NCI-H1694 treated with DMSO at 0.1 percent for 48 hours (cell line): Measurements from ENCODE around the gene MMRN1.

Experiments
- DNase-seq: peaks from one replicate; lab custom pipeline; 2025; lab: John Stamatoyannopoulos, UW

MMRN1 gene

DNA sequence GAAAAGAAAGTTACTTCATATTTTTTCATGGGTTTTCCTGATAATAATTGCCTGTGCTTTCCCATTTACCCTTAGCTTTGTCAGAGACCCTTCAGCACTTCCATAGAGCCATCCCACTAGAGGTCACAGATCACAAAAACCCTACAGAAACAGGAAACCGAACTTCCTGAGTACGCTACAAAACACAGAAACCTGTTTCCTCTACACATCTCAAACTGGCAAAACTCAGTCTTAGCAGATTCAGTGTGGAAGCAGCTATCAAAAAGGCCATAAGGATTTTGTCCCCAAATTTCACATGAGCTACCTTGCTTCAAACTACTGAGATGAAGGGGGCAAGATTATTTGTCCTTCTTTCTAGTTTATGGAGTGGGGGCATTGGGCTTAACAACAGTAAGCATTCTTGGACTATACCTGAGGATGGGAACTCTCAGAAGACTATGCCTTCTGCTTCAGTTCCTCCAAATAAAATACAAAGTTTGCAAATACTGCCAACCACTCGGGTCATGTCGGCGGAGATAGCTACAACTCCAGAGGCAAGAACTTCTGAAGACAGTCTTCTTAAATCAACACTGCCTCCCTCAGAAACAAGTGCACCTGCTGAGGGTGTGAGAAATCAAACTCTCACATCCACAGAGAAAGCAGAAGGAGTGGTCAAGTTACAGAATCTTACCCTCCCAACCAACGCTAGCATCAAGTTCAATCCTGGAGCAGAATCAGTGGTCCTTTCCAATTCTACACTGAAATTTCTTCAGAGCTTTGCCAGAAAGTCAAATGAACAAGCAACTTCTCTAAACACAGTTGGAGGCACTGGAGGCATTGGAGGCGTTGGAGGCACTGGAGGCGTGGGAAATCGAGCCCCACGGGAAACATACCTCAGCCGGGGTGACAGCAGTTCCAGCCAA is at the start of gene MMRN1:
Gene MMRN1, plus strand, starts transcription at position 206 of the 902 bp plus-strand sequence. Its CDS starts 118 bp downstream, at position 324.
- DNase-seq = no peak

DNA sequence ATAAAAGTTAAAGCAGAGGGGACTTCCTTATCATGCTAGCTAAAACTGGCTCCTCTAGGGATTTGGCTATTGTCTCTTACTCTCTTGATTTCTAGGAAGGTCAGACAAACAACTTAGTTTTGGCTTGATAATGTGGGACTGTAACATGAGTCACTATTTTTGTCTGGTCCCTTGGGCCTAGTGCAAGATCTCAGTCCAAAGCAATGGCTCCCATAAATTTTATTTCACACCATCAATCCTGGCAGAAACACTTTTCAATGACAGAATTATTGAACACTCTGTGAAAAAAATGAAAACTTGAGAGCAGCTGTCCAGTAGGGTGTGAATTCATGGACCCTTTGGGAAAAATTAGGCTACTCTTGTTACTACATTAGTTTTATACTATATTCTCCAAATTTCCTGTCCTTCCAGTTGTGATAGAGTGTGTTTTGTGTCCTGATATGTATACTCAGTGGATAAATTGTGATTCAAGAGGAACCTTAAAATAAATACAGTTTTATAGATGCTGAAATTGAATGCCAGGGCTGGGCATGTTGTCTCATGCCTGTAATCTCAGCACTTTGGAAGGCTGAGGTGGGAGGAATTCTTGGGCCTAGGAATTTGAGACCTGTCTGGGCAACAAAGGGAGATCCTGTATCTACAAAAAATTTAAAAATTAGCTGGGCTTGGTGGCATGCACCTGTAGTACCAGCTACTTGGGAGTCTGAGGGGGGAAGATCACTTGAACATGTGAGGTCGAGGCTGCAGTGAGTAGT is 46.9 kb upstream of the MMRN1 start:
- DNase-seq = no peak

DNA sequence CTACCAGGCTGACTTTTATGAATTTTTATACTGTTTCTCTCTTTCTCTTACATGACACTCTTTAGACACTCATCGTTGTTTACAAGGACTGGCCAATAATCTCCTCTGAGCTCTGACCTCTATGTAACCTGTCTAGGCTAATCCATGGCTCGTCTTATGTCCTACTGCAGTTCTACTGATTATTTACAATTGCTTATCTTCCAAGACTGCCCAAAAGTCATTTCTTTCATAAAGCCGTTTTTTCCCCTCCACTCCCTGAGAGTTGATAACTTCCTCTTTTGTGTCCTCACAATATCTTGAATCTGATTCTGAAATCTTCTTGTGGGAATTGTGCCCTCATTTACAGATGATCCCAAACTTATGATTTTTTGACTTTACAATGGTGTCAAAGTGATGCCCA is 39.4 kb upstream of the MMRN1 start:
- no peak for DNase-seq

DNA sequence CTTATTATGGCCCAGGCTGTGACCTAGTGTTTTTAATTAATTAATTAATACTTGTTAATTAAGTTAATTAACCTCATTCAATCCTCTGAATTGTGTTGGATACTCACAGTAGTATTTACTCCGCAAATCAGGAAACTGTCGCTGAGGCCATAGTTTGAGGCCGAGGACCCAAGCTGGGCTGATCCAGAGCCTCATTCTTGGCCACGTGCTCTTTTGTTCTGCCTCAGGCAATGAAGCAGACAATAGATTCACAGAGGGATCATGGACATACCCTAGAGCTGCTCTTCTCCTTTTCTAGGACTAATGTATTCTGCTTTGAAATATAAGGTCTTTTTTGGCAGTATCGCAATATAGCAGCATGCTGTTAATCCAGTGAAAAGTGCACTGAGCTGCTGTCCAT is 33.7 kb upstream of the MMRN1 start:
- no peak for DNase-seq

DNA sequence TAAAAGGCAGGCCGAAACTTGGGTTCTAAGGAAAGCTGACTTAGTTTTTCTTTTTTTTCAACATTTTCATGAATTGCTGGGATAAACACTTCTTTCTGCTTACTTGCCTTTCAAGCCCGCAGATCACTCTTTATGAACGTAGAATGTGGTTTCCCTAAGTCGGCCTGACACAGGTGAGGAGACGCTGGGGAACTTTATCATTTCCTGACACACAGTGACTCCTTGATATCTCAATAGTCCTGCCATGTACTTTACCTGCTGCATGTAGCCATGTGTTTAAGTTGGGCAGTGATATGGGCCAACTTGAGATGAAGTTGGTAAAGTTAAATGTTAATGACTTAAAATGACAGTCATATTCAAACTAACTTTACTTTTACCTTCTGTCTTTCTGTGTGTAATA is 31.1 kb upstream of the MMRN1 start:
- no peak for DNase-seq

DNA sequence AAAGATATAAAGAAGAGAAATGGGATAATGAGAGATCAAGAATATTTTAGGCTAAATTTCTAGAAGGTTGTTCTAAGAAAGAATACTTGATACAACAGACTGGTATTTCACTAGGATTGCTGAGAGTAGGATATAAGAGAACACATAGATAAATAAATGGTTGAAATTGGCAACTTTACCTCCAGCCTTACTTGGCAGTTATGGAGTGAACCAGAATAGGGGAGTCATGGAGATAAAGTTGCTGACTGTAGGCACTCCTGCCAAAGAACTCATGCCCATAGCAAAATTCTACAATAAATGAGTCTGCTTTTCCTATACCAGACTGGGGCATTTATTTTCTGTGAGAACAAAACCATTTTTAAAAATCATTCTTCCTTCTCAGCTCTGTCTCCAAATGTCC is 26.4 kb upstream of the MMRN1 start:
- DNase-seq = no peak

GRCh38 chr4:89868999-89869589 is 25.6 kb upstream of the MMRN1 start:
- no peak for DNase-seq

DNA sequence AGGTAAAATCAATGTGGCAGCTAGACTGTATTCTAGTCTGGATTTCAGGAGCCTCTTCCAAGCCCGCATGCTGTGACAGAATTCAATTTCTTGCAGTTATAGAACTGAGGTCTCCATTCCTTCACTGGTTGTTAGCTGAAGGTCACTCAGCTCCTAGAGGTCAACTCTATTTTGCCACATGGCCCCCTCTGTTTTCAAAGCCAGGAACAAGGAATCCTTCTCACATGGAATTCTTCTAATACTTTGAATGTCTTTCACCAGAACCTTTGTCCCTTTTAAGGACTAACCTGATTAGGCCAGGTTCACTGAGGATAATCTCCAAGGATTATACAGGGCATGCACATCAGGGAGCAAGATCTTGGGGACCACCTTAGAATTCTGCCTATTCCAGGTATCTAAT is 23.4 kb upstream of the MMRN1 start:
- no peak for DNase-seq

DNA sequence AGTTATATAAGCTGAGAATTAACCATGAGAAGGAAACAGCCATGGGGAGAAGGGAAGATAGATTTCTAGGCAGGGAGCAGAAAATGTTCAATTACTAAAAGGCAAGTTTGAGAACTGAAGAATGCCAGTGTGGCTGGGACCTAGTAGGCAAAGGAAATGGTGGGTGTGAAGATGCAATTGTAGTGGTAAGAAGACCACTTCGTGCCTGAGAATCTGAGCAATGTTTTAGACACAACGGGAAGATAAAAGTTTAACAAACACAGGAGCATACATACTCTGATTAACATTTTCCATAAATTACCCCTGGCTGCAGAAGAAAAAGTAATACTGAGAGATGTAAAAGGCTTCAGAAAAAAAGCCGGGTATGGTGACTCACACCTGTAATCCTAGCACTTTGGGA is 18.1 kb upstream of the MMRN1 start:
- DNase-seq = no peak

DNA sequence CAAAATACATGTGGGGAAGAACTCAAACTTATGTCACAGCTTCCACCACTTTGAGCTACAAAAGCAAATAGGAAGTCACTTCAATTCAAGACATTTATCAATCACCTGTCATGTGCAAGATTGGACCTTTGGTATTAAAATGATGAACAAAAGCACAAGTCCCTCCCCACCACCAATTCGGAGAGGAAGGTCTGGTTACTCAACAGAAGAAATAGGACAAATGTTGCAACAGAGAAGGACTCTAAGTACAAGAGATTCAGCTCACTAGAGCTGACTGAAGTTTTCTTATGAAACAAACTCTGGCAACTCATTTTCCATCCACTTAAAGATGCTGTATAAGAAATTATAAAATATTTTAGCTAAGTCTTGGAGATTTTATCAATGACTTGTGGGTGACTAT is 16.0 kb upstream of the MMRN1 start:
- DNase-seq = no peak

- no peak for DNase-seq
Observed at GRCh38 chr4:89879215-89879614, 15.4 kb upstream of the MMRN1 start.

DNA sequence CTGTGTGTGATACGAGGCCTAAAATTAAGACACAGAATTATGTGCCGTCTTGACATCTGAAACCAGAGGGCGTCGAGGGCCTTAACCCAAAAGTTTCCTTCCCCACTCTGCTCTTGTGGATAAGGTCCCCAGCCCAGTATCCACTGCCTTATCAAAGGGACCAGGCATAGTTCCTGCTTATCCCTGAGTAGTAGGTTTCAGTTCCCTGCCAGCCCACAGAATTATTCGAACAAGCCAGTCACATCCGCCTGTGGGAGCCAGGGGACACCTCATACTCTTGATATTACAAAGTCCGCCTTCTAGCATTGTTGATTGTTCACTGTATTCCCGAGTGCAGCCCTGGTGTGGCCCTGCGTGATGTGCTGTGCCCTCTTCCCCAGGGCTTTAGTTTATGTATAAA is 5.4 kb upstream of the MMRN1 start:
- no peak for DNase-seq

GRCh38 chr4:89897867-89898266 is 3.2 kb downstream of the MMRN1 start:
- no peak for DNase-seq

- no peak for DNase-seq
Observed at GRCh38 chr4:89898304-89898716, 3.7 kb downstream of the MMRN1 start.

DNA sequence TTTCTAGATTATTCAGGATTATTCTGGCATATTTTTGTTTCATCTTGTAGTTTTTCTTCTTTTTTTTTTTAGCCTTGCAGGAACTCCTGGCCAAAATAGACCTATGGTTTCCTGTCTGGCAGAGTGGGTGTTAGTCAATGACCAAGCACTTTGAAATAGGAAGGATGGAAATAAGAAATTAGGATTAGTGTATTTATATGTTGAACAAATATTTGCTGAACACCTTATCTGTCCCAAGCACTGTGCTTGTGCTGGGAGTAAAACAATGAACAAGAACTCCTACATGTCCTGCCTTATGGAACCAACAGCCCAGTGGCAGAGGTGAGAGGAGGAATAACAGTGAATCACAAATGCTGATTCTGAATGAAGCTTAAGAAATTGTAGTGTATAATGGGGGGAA is 4.5 kb downstream of the MMRN1 start:
- DNase-seq = no peak

GRCh38 chr4:89899854-89900253 is 5.2 kb downstream of the MMRN1 start:
- no peak for DNase-seq

DNA sequence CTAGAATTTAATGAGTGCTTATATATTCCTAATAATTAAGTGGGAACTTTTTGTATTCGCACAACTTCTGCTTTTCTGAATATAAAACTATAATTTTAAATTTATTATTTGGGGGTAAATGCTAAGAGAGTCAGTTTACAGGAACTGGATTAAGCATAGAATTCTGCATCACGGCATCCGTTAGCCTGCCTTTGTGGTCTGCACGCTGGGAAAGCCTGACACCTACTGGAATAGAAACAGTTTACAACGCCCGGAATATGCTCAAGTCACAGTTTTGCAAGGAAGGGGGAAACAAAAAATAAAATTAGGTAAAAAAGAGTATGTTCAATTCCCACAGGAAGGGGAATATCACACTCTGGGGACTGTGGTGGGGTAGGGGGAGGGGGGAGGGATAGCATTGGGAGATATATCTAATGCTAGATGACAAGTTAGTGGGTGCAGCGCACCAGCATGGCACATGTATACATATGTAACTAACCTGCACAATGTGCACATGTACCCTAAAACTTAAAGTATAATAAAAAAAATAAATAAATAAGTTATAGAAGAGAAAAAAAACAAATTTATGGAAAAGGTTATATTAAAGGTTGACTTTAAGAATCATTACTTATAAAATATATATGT is 7.3 kb downstream of the MMRN1 start:
- peak; percentile 38 for DNase-seq

GRCh38 chr4:89904524-89904923 is 9.9 kb downstream of the MMRN1 start:
- no peak for DNase-seq

DNA sequence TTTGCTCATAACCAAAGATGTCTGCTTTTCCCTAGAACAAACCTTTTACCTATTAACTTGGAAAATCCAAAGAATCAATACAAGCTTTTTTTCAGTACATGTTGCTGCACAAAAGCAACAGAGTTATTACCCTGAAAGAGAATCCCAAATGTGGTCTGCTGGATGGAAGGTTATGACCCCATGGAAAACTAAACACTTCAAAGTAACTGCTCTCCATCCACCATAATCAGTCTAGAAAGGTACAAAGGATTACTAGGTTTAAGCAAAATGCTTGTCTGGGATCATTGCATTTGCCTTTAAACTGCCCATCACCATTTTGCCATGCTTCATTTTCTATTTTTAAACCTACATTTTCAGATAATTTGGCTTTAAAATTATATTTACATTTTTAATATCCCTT is 11.7 kb downstream of the MMRN1 start:
- DNase-seq = no peak

- DNase-seq = no peak
Observed at GRCh38 chr4:89906777-89907521, 12.3 kb downstream of the MMRN1 start.

DNA sequence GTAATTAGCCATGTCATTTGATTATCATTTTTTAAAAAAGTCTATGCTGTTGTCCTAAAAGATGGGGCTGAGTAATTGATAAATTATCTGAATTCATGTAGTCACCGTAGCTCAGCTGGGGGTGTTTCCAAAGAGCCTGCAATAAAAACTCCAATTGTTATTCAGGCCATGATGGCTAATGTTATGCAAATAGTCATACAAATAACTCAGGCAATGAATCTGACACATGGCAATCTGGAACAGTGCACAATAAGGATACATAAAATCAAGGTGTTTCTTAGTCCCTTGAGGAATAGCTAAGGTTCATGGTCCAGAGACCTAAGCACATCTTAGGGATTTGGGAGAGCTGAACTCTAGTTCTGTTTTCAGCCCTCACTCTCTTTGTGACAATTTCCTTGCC is 15.2 kb downstream of the MMRN1 start:
- DNase-seq = no peak

GRCh38 chr4:89913623-89914022 is 19.0 kb downstream of the MMRN1 start:
- no peak for DNase-seq
